Embryonic facial prominence (tissue), 1 donor: ENCODE data around the gene SH2B3.
"Not testable (repeated sequence)": the region's sequence is repeated elsewhere in the genome, so short reads cannot be mapped to it uniquely, and the experiment has no call there.

ENCODE experiments used
- DNase-seq: peaks from one replicate; pipeline ENCODE4 v3.0.0-alpha.2; 2016; ENCODE audit errors: extremely low spot score

Gene SH2B3

DNA sequence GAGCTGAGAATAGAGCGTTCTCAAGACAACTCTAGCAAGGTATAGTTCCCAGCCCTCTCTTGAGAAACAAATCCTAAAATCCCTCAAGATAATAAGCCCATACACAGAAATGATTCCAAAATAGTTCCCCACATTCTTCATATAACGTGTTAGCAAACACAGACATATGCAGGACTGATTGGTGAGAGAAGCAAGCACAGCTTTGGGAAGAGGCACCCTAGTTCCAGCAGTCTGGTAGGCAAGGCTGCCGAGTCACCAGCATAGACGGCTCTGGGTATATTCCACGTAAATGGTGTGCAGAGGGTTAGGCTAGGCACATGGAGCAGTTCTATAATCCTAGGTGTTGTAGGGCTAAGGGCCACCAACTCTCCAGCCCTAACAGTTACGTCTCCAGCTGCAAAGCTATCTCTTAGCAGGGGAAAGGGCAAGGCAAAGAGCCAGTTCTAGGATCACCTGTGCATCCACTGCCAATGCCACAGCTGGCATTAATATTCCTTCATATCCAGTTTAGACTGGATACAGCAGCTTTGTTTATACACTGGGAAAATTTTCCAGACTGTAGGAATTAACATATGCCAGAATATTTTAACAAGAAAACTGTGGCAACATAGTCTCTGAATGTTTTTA, 52.9 kb downstream of the SH2B3 start:
- DNase-seq, result no peak

DNA sequence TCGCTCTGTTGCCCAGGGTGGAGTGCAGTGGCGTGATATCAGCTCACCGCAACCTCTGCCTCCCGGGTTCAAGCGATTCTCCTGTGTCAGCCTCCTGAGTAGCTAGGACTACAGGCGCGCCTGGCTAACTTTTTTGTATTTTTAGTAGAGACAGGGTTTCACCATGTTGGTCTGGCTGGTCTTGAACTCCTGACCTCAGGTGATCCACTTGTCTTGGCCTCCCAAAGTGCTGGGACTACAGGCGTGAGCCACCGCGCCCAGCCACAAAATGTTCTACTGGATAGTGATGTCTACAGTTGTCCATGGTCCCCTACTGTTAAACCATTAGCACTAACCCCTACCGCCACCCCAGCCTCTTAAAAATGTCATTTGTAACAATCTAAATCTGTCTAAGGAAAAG, 54.4 kb downstream of the SH2B3 start:
- DNase-seq, result not testable (repeated sequence)

DNA sequence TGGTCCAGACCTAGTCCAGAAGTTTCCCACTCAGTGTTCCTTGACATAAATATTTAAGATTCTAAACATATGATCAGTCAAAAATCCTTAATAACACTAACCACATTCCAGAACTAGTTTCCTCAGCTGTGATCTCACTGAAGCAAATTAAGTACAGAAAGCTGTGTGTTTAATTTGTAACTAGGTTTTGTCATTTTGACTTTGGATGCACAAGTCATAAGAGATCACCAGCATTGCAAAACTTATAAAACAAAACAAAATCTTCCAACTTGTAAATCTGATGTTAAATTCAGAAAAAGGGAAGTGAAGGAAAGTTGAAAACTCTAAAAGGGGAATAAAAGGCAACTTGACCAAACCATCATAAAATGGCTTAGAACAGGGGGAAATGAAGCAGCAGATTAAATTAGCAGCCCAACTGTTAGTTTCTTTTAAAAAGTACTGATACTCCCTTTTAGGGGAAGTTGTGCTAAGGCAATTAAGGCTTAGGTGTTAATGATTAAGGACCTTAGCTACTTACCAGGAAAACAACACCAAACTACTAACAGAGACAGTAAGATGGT, 56.6 kb downstream of the SH2B3 start:
- DNase-seq, result no peak

DNA sequence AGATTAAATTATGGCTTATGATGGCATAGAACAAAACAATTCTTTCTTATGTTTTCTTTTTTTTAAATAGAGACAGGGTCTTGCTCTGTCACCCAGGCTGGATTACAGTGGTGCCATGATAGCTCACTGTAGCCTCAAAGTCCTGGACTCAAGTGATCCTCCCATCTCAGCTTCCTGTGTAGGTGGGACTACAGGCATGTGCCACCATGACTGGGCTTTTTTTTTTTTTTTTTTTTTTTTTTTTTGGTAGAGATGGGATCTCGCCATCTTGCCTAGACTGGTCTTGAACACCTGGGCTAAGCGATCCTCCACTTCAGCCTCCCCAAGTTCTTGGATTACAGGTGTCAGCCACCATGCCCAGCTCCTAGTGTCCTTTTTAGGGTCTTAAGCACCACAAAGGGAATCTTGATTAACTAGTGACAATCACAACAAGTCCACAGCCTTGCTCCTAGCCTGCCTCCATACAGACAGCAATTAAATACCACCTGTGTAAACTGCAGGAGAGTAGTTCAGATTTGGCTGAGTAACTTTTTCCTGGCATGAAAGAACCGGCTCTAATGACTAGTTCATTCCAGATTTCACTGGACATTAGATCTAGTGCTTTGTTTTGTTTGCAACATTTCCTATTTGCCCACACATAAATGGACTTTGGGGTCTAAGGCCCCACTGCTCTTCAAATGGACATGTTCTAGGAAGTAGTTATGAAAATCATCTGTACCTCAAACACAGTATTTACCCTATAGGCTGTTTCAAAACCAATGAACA, 61.6 kb downstream of the SH2B3 start:
- DNase-seq, result no peak

DNA sequence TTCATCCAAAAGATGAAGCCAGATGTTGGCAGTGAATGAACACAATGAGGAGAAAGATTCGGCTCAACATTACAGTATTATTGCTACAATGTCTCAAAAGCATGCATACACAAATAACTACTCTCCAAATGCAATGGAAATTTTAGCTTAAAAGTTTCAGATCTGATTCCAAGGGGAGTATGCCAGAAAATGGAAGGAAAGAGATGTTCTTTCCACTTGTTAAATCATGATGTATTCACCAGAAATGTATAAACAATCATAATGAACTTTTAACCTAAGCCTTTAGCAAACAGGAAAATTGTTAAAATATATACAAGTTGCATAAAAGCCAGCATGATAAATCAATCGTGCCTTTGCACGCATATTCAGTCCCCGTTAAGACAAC, 62.1 kb downstream of the SH2B3 start:
- DNase-seq, result peak; percentile 58

DNA sequence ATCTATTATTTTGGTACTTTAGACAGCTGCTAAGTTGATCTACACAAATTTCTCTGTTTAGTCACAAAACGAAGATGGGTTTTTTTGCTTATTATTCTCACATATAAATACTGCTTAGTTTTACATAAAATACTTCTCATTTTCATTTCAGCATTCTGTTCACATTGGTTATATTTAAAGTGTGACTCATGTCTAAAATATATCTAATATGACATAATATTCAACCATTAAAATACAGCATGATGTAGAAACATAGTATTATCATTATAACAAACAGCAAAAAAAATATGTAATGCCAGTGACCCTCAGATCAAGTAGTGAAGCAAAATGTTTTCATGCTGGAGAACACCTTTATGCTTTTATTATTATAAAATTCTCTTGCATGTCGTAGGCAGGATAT, 63.7 kb downstream of the SH2B3 start:
- DNase-seq, result no peak

DNA sequence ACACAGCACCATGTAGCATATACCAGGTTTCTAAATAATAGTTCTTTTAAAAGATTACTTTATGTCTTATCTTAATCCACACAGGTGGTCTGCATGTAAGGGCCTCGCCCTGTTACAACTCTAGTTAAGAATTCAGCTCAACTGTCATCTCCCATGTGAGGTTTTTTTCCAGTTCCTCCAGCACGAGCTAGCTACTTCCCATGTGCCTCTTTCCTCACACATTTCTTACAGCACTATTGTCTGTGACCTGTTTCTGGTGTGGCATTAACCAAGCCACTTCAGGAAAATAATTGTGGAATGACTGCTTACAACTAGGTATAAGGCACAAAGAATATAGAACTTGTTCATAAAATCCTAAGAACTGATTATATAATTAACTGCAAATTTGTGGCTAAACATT, 65.5 kb downstream of the SH2B3 start:
- DNase-seq, result no peak

DNA sequence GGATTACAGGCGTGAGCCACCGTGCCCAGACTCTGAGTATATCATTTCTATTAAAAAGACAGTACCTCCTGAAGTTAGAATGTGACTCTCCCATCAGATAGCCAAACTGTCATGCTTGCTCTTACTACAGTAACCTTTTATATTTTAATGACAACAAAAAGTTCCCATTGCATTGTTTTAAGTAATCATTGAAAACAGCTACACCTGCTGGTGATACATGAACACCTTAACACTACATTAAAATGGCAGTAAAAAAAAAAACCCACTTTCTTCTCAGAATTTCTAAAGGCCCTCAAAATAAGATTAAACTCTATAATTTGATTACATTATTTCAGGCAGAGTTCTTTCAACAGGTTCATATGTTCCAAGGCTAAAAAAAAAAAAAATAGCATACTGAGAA, 76.7 kb downstream of the SH2B3 start:
- no peak for DNase-seq

DNA sequence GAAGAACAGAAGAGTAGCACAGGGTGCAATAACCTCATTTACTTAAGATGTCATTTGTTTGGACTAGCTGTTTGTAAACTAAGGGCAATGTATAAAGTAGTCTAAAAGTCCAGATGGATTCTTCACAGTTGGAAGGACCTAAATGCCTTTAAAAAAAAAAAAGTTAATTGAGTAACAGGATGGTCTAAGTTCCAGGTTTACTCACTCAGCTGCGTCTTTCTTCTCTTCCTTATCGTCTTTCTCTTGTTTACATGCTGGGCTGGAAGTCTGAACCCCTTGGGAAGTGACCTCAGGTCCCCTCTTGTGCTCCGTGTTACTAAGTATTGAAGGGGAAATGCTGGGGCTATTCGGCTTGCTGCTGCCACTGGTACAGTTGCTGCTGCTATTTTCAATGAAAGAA, 82.5 kb downstream of the SH2B3 start:
- no peak for DNase-seq

DNA sequence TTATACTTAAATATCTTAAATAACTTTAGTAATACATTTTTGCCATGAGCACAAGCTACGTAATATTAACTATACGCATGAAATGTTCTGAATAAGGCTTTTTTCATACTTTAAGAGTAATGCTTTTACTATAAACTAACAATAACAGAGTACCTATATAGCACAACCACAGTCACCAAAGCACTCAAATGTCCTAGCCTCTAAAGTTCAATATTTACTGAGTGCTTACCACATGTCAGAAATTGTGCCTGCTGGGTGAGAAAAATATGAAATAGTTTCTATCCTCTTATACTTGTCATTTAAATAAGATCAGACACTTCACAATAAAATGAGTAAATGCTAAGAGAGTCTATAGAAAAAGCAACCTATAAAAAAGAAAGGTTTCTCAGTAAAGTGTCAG, 83.1 kb downstream of the SH2B3 start:
- DNase-seq, result no peak

DNA sequence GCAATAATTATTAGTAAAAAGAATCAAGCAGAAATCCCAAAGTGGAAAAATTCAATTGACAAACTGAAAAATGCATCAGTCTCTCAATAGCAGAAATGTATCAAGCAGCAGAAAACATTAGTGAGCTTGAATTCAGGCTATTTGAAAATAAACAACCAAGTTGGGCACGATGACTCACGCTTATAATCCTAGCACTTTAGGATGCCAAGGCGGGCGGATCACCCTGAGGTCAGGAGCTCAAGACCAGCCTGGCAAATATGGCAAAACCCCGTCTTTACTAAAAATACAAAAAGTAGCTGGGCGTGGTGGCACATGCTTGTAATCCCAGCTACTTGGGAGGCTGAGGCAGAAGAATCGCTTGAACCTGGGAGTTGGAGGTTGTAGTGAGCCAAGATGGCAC, 87.3 kb downstream of the SH2B3 start:
- DNase-seq, result not testable (repeated sequence)

DNA sequence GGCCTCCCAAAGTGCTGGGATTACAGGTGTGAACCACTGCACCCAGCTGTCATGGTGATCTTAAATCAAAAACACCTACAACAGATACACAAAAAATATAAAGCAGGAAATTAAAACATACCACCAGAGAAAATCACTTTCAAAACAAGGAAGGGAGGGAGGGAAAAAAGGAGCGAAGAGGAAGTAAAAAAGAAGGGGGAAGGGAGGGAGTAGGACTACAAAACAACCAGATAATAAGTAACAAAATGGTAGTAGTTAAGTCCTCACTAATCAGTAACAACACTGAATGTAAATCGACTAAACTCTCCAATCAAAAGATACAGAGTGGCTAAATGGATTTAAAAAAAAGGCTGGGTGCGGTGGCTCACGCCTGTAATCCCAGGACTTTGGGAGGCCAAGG, 89.0 kb downstream of the SH2B3 start:
- DNase-seq, result no peak
